ENCODE measurements around the gene DDX3X. TPM values are rescaled to one million over a fixed set of nuclear protein-coding genes. Genes with fewer than 3 reads are reported as not detected.

The DDX3X gene
- total and polyA plus RNA-seq, 10 of the 15 experiments (the other 5 are each of a cell fraction or from before 2014, with no cell fraction given): 52.0 to 283 (median 172) TPM

DNA sequence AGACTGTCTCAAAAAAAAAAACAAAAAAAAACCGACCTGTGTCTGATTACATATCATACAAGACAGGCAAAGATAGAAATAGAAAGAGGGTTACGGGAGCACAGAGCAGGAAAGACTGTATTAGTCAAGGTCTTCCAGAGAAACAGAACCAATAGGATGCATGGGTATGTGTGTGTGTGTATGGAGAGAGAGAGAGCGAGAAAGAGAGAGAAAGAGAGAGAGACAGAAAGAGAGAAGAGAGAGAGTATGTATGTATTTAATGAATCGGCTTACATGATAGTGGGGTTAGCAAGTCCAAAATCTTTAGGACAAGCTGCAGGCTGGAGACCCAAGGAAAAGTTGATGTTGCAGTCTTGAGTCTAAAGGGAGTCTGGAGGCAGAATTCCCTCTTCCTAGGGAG, 7.5 kb upstream of the DDX3X start (continued):
- no peak for TF ChIP-seq MEF2B (IDR thresholded peaks at IDR 0.05; ENCODE audit: partially characterized antibody, poor library complexity, severe bottlenecking)
- TF ChIP-seq TCF3 (IDR thresholded peaks at IDR 0.05; ENCODE audit: borderline replicate concordance, insufficient read depth, low read depth, low read length): no peak

- CTCF ChIA-PET: no interaction called here
- in situ Hi-C loops (cut with MboI) (no loop called here), intact Hi-C loops (cut with micrococcal nuclease; ENCODE audit: unreplicated experiment) (no loop called here)
- peaks cover 6% of the 10 kb centered on the region for H3K79me2 ChIP-seq (ENCODE audit: control insufficient read depth, insufficient read depth, low read length)
- no peaks in the 10 kb centered on the region for H4K20me1 ChIP-seq (ENCODE audit: control insufficient read depth, insufficient read depth)
- no peak overlapping the region for H3K9ac ChIP-seq (ENCODE audit: control insufficient read depth, insufficient read depth, low read length)
- POLR2A ChIA-PET: no interaction called here
- no peak for ATAC-seq
- SMC1A ChIA-PET (ENCODE audit: uncharacterized antibody, unreplicated experiment): no interaction called here
- no peak overlapping the region for H3K27ac ChIP-seq (ENCODE audit: control insufficient read depth, insufficient read depth)
- no peak overlapping the region for H3K4me2 ChIP-seq (ENCODE audit: control insufficient read depth, insufficient read depth)
- no peaks in the 10 kb centered on the region for H3K36me3 ChIP-seq (ENCODE audit: control insufficient read depth in 2 of 2, insufficient read depth in 2 of 2, low read length in 1 of 2)
- RAD21 ChIA-PET (ENCODE audit: unreplicated experiment): no interaction called here
- H3K9me3 ChIP-seq (replicated peaks; ENCODE audit: control insufficient read depth, insufficient read depth, low read length): no peaks in the 10 kb centered on the region
- TF ChIP-seq ETV6 (conservative IDR thresholded peaks at IDR 0.05 in 1 of 2, IDR thresholded peaks at IDR 0.05 in 1 of 2; ENCODE audit: borderline replicate concordance in 1 of 2, low read depth in 1 of 2) (no peak), RELB (IDR thresholded peaks at IDR 0.05; ENCODE audit: low read depth) (no peak), BHLHE40 (IDR thresholded peaks at IDR 0.05; ENCODE audit: borderline replicate concordance in 1 of 2, low read depth in 2 of 2, low read length in 1 of 2) (no peak), NFYA (IDR thresholded peaks at IDR 0.05; ENCODE audit: borderline replicate concordance, low read depth, low read length) (no peak), GABPA (IDR thresholded peaks at IDR 0.05; ENCODE audit: low read depth) (no peak), NRF1 (conservative IDR thresholded peaks at IDR 0.05; ENCODE audit: low read depth, low read length) (no peak)
- 73% methylated on average over 3 of the region's 3 CpGs for WGBS (ENCODE audit: insufficient coverage, insufficient replicate concordance, low lambda C conversion rate, missing lambda C conversion rate)
- FAIRE-seq: no peak
- DNase-seq (ENCODE audit: low read depth, low spot score): no peak
- H3K4me1 ChIP-seq (ENCODE audit: control insufficient read depth, insufficient read depth, low read length): peaks cover 10% of the 10 kb centered on the region
- no peaks in the 10 kb centered on the region; a peak in 1 of 4 replicates for H3K27me3 ChIP-seq (replicated peaks in 1 of 2; ENCODE audit: control insufficient read depth in 2 of 2, insufficient read depth in 2 of 2, low read length in 1 of 2)
- no TSS peak for BruUV-seq (replicated peaks)
- H2AFZ ChIP-seq (ENCODE audit: control insufficient read depth, low read depth, low read length): no peak overlapping the region
- H3K4me3 ChIP-seq: no peak overlapping the region
These were observed 6.6 kb upstream of the DDX3X start for GRCh38 chrX:41327341-41327740.

Data from GM12878 (cell line).